Stimulated activated naive CD8-positive, alpha-beta T cell treated with anti-CD3 and anti-CD28 coated beads, Interleukin-15, amount 100 ng/mL, for 72 hours (primary cell): ENCODE data around the gene PIGS.

ENCODE experiments used
- ATAC-seq: fragments of 150-1000 bp; cut with Tn5 transposase; 2 replicates; pipeline ENCODE4 v1.10.0; 2021; ENCODE audit warnings: mild to moderate bottlenecking, moderate library complexity
- DNase-seq, 2 donors: peaks; one replicate each; pipeline ENCODE4 v3.0.0; 2021 to 2022
- H3K27ac Mint-ChIP-seq, 2 donors: one replicate each; pipeline ENCODE4 v1.8.0; 2022; ENCODE audit warnings: mild to moderate bottlenecking in 2 of 2, mixed read lengths in 2 of 2, moderate library complexity in 2 of 2
- H3K27me3 Mint-ChIP-seq: one replicate; pipeline ENCODE4 v1.8.0; 2022; ENCODE audit warnings: mixed read lengths
- H3K4me1 Mint-ChIP-seq: one replicate; pipeline ENCODE4 v1.8.0; 2022; ENCODE audit warnings: mild to moderate bottlenecking, mixed read lengths
- H3K4me3 Mint-ChIP-seq, 2 donors: one replicate each; pipeline ENCODE4 v1.8.0; 2022; ENCODE audit warnings: mild to moderate bottlenecking in 2 of 2, mixed read lengths in 2 of 2, moderate library complexity in 1 of 2
- H3K9me3 Mint-ChIP-seq, 2 donors: one replicate each; pipeline ENCODE4 v1.8.0; 2022; ENCODE audit warnings: mixed read lengths in 2 of 2

Gene PIGS

GRCh38 chr17:28572259-28573039 is 1.1 kb upstream of the PIGS start:
- ATAC-seq (no peak), DNase-seq (no peak)
- Mint-ChIP-seq H3K4me1 (peaks cover 80% of the 10 kb centered on the region), H3K9me3 (no peaks in the 10 kb centered on the region), H3K27me3 (no peaks in the 10 kb centered on the region), H3K4me3 (peak overlapping the region; percentile 95 to 96), H3K27ac (peak overlapping the region in 1 of 2 donors; percentile 50)

- peak overlapping the region; percentile 95 to 96 for H3K4me3 Mint-ChIP-seq
- peak; percentile 63 for ATAC-seq
- peak overlapping the region; percentile 94 to 97 for H3K27ac Mint-ChIP-seq
- no peaks in the 10 kb centered on the region for H3K27me3 Mint-ChIP-seq
- peaks cover 72% of the 10 kb centered on the region for H3K4me1 Mint-ChIP-seq
- H3K9me3 Mint-ChIP-seq: no peaks in the 10 kb centered on the region
- peak in 1 of 2 donors; percentile 49 for DNase-seq
Observed at GRCh38 chr17:28570716-28571360, 486 bp downstream of the PIGS start.

- DNase-seq: no peak
- no peak overlapping the region for H3K27ac Mint-ChIP-seq
- no peaks in the 10 kb centered on the region for H3K9me3 Mint-ChIP-seq
- H3K4me1 Mint-ChIP-seq: peaks cover 65% of the 10 kb centered on the region
- no peaks in the 10 kb centered on the region for H3K27me3 Mint-ChIP-seq
- peak overlapping the region in 1 of 2 donors; percentile 95 for H3K4me3 Mint-ChIP-seq
- ATAC-seq: no peak
Observed at GRCh38 chr17:28569446-28569845, 1.9 kb downstream of the PIGS start.

DNA sequence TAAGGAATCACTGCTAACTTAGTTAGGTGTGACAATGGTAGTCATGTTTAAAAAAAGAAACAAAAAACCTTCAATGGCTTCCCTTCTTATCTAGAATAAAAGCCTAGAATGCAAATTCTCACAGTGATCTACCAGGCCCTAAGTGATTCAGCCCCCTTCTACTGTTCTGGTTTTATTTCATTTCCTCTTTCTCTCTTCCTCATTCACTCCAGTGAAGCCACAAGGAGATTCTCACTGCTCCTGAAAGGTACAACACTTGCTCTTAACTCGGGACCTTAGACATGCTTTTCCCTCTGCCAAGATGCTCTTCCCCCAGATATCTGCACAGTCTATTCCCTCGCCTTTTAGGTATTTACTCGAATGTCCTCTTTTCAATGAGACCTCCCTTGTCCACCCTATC is 3.7 kb downstream of the PIGS start:
- Mint-ChIP-seq H3K4me3 (no peak overlapping the region), H3K9me3 (no peaks in the 10 kb centered on the region), H3K27me3 (no peaks in the 10 kb centered on the region), H3K27ac (no peak overlapping the region), H3K4me1 (peaks cover 50% of the 10 kb centered on the region)
- no peak for ATAC-seq
- no peak for DNase-seq

DNA sequence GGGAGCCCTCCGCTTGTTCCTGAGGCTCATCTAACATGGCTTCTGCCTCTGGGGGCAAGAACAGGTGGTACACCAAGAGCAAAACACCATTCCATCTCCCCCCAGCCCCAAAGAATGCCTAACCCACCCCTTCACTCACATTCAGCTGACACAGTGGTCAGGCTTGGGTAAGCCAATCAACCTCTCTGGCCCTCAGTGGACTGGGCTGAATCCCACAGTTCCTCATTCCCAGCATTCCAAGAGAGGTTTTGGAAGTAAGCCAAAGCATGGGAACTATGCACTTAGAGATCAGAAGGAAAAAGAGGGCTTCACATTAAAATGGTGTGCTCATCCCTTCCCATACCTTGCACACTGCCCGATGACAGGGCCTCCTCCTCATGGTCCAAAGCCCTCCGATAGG is 7.8 kb downstream of the PIGS start:
- DNase-seq: no peak
- Mint-ChIP-seq H3K4me3 (no peak overlapping the region), H3K27me3 (no peaks in the 10 kb centered on the region), H3K4me1 (peaks cover 23% of the 10 kb centered on the region), H3K9me3 (no peaks in the 10 kb centered on the region), H3K27ac (no peak overlapping the region)
- ATAC-seq: no peak

GRCh38 chr17:28555022-28555421 is 16.3 kb downstream of the PIGS start:
- Mint-ChIP-seq H3K4me1 (peaks cover 37% of the 10 kb centered on the region), H3K9me3 (no peaks in the 10 kb centered on the region), H3K27ac (no peak overlapping the region), H3K4me3 (no peak overlapping the region), H3K27me3 (no peaks in the 10 kb centered on the region)
- ATAC-seq (no peak), DNase-seq (no peak)

- Mint-ChIP-seq H3K27ac (no peak overlapping the region), H3K4me1 (peaks cover 41% of the 10 kb centered on the region), H3K27me3 (no peaks in the 10 kb centered on the region), H3K9me3 (no peaks in the 10 kb centered on the region), H3K4me3 (no peak overlapping the region)
- DNase-seq (no peak), ATAC-seq (no peak)
Observed at GRCh38 chr17:28554565-28554964, 16.8 kb downstream of the PIGS start.

DNA sequence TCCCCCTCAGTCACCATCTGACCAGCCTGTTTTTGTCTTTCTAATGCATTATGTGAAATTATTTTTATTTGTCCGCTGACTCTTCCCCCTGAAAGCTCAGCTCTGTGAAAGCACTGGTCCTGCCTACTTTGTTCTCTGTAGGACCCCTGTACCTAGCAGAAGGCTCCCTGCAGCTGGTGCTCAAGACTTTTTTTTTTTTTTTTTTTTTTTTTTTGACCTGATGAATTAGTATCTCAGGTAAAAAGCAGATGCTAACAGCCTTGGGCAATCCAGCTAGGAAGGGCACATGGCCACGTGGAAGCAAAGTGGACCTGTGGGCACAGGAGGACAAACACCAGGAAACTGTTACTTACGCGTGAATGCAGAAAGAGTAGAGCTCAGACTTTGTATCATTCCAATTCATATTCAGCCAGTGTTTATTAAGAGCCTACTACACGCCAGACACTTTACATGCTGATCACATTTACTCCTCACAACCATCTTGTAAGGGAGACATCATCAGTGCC is 18.3 kb downstream of the PIGS start:
- Mint-ChIP-seq H3K4me3 (peak overlapping the region; percentile 83 to 96), H3K4me1 (peaks cover 56% of the 10 kb centered on the region)

DNA sequence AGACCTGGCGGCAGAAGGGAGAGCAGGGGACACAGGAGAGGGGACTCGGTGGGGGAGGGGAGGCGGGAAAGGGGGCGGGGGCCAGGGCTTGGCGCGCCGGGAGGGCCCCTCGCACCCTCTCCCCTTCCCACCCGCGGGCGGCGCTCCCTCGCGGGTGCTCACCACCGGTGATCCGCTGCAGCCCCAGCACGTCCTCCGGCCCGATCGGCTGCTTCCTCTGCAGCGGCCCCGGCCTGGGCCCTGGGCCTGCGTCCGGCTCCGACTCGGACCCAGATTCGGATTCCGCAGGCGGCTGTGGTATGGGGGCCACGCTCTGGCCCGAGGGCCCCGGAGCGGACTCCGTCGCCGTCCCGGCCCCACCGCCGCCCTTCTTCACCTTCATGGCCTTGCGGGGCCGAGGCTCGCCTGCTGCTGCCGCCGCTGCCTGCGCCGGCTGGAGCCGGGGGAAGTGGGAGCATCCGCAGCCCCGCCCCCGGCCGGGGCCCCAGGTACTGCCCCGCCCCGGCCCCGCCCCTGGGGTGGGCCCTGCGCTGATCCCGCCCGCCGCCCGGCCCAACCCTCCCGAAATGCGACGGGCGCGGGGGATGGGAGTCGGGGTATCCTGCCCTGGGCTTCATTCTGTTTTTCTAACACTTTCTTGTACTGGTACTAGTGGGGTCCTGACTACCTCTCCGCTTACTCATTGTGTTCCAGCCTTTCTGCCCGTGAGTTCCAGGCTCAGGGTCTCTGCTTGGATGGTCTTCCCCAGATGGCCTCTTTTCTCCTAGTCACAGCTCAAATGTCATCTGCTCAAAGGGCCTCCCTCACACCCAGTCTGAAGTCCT is 18.9 kb downstream of the PIGS start, which contains the start of gene UNC119:
Gene UNC119, minus strand, starts transcription at position 449 of the 824 bp plus-strand sequence. Its CDS starts 67 bp downstream, at position 382.
- peak within 1 kb of the TSS; percentile 89 to 97 for H3K27ac Mint-ChIP-seq
- peak within 1 kb of the TSS; percentile 86 to 96 for H3K4me3 Mint-ChIP-seq
- DNase-seq (peak; percentile 74 to 76), ATAC-seq (peak; percentile 81)
- peaks cover 63% of the 10 kb centered on the region for H3K4me1 Mint-ChIP-seq
- no peaks in the 10 kb centered on the region for H3K27me3 Mint-ChIP-seq
- H3K9me3 Mint-ChIP-seq: no peaks in the 10 kb centered on the region

More for the DNA sequence above, 18.3 kb downstream of the PIGS start:
- ATAC-seq (no peak), DNase-seq (no peak)
- Mint-ChIP-seq H3K27ac (peak overlapping the region; percentile 16 to 63), H3K27me3 (no peaks in the 10 kb centered on the region), H3K9me3 (no peaks in the 10 kb centered on the region)

- ATAC-seq (no peak), DNase-seq (no peak)
- peak overlapping the region; percentile 89 to 97 for H3K27ac Mint-ChIP-seq
- no peaks in the 10 kb centered on the region for H3K27me3 Mint-ChIP-seq
- H3K4me1 Mint-ChIP-seq: peaks cover 66% of the 10 kb centered on the region
- H3K4me3 Mint-ChIP-seq: peak overlapping the region; percentile 86 to 96
- no peaks in the 10 kb centered on the region for H3K9me3 Mint-ChIP-seq
Observed at GRCh38 chr17:28551421-28552175, 19.7 kb downstream of the PIGS start.

GRCh38 chr17:28550858-28551257 is 20.5 kb downstream of the PIGS start:
- no peaks in the 10 kb centered on the region for H3K9me3 Mint-ChIP-seq
- H3K27ac Mint-ChIP-seq: no peak overlapping the region
- peak overlapping the region; percentile 86 to 96 for H3K4me3 Mint-ChIP-seq
- ATAC-seq (no peak), DNase-seq (no peak)
- no peaks in the 10 kb centered on the region for H3K27me3 Mint-ChIP-seq
- peaks cover 66% of the 10 kb centered on the region for H3K4me1 Mint-ChIP-seq

DNA sequence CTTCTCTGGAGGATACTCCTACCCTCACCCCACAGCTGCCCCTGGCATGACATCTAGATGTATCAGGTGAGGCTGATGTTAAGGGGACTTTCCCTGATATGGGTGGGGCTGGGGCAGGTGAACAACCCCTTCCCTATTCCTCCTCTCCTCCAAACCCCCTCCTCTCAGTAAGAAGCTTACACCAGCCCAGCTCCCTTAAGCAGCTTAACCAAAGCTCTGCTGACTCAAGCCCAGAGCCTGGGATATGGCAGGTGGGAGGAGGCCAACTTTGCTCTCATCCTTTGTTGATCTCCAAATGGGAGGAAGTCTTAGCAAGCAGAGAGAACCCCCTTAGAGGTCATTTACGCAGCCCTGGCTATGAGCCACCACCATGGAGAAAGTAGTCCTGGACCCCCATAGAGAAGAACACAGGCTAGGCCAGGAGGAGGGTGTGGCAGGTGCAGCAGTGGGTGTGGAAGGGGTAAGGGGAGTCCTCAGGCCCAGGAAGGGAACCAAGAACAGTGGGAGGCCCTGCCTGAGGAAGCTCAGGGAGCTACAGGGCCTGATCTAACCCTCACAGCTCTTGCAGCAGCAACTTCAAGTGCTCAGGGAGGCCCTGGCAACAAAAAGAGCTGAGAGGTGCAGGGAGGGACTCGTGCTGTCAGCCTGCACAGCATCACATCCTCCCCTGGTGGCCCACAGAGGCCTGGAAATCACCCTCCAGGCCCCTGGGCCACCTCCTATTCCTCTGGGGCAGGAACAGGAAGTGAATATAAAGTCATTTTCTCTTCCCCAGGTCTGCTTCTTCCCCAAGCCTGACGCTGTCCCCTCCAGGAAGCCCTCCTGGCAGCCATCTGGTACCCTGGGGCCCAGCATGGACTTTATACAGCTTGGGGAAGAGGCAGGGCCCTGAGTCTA is 21.8 kb downstream of the PIGS start:
- Mint-ChIP-seq H3K27me3 (no peaks in the 10 kb centered on the region), H3K4me3 (peak overlapping the region; percentile 57 to 96), H3K9me3 (no peaks in the 10 kb centered on the region), H3K4me1 (peaks cover 66% of the 10 kb centered on the region), H3K27ac (peak overlapping the region; percentile 88 to 92)
- ATAC-seq (peak; percentile 90), DNase-seq (peak; percentile 60 to 82)

DNA sequence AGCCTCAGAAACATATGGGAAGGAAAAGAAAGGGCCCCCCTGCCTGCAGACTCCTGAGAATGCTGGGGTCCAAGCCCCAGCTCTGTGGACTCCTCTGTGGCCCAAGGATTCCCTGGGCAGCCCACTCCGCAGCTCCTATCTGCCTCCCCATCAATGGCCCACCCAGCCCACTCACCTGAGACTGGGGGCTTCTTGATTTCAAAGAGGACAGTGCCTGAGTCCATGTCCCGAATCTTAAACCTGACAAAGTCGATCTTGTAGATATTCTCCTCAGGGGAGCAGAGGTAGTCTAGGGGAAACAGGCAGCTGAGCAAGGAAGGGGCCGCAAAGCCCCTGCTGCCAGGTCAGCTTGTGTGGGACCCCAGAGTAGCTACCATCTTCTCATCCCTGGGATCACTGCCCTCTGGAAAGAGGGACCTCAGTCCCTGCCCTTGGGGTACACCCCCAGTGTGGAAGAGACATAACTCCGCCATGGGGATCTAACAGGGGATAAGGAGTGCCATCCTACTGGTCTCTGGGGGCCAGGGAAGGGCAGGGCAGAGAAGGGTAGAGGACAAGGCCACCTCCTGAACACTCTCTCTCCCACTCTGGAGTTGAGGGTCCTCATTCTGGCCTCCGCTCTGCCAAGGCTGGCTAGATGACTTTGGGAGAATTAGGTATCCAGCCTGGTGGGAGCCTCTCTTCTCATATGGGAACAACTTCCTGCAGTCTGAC is 22.8 kb downstream of the PIGS start:
- peak overlapping the region; percentile 61 to 88 for H3K27ac Mint-ChIP-seq
- H3K4me1 Mint-ChIP-seq: peaks cover 60% of the 10 kb centered on the region
- no peaks in the 10 kb centered on the region for H3K9me3 Mint-ChIP-seq
- H3K4me3 Mint-ChIP-seq: peak overlapping the region; percentile 62 to 96
- DNase-seq (no peak), ATAC-seq (no peak)
- no peaks in the 10 kb centered on the region for H3K27me3 Mint-ChIP-seq
